Stimulated activated CD4-positive, alpha-beta T cell treated with anti-CD3 and anti-CD28 coated beads, Interleukin-15, amount 100 ng/mL, for 1 hour (primary cell): ENCODE measurements around the gene USH1G.
"Not testable (repeated sequence)": the region's sequence is repeated elsewhere in the genome, so short reads cannot be mapped to it uniquely, and the experiment has no call there.

Source experiments
- DNase-seq, 2 donors: peaks; one replicate each; pipeline ENCODE4 v3.0.0-alpha.2; 2020; ENCODE audit warnings: low read depth in 1 of 2, low spot score in 1 of 2

USH1G gene

DNA sequence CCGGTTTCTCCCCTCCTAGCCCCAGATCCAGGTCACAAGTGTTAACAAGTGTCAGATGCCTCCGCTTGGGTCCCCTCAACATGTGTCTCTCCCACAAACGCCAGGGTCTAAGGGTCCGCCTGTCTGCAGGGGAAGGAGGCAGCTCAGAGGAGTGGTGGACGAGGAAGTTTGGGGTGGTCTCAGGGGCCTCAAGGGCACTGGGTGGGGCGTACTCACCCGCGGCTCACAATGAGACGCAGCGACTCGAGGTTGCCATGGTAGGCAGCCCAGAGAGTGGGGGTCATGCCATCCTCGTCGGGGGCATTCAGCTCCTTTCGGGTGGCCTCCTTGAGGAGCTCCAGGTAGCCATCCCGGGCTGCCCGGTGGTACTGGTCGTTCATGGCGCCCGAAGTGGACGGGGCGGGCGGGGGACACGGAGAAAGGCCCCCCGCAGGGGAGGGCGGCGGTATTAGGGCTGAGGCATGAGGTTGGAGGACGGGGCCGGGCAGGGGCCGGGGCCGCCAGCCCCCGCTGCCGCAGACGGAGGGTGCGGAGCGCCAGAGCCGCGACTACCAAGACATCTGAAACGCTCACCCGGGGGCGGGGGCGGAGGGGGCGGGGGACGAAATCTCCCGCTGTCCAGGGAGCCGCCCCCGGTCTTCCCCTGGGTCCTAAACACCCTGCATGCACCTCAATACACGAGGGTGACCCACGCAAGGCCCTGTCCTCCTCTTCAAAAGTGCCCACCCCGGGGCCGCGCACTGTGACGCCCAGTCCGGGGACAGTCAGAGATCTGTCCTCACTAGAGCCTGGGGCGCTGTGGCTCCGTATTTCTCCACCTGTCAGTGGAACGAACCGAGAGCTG is at the start of gene USH1G:
USH1G (minus strand) TSS at position 562 of the 844 bp plus-strand sequence; CDS start at position 380, 182 bp downstream.
- DNase-seq, result no peak

DNA sequence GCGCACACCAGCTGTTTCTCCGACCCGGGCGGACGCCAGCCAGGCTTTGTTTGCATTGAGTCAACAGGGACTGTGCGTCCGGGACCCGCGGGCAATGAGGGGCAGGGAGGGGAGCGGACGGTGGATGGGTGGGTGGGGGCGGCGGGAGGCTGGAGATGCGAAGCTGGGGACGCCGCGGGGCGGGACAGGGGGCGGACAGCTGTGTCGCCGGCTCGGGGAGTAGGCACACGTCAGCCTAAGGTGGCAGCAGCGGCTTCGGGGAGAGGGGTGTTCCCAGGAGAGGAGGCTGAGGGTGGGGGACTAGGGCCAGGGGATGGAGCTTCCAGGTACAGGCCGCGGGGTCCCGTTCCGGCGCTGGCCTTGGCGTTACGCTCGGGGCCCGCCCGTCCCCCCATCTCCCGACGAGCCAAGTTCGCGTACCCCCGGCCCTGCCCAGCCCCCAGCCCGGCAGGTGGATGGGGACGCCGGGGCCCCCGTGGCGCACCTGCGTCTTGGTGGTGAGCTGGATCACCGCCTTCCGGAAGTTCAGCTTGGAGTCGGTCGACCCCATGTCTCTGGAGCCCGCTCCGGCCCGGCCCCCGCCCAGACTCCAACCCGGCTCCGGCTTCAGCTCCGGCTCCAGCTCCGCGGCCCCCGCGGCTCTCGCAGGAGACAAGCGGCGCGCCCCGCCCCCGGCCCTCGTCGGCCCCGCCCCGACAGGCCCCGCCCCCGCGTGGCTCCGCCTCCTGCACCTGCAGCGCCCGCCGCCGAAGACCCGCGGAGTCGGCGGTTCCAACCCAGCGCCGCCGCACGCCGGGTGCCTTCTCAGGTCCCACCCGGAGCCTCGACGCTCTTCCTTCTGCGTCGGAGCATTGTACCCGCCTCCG is 49.3 kb upstream of the USH1G start, which contains the start of gene HID1:
HID1 (minus strand) TSS at position 653 of the 866 bp plus-strand sequence; CDS start at position 550, 103 bp downstream.
- peak; percentile 70 to 79 for DNase-seq

DNA sequence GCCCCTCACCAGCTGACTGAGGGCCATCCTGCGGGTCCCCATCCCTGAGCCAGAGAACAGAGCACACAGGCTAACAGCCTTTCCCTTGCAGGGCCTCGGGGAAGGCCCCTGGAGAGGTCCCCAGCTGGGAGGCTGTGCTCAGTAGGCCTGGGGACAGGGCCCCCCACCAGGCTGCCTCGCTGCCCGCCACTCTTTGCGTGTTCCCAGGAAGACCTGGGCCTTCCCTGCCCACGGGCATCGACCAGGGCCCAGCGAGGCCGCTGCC is 48.7 kb upstream of the USH1G start:
- DNase-seq, result no peak

DNA sequence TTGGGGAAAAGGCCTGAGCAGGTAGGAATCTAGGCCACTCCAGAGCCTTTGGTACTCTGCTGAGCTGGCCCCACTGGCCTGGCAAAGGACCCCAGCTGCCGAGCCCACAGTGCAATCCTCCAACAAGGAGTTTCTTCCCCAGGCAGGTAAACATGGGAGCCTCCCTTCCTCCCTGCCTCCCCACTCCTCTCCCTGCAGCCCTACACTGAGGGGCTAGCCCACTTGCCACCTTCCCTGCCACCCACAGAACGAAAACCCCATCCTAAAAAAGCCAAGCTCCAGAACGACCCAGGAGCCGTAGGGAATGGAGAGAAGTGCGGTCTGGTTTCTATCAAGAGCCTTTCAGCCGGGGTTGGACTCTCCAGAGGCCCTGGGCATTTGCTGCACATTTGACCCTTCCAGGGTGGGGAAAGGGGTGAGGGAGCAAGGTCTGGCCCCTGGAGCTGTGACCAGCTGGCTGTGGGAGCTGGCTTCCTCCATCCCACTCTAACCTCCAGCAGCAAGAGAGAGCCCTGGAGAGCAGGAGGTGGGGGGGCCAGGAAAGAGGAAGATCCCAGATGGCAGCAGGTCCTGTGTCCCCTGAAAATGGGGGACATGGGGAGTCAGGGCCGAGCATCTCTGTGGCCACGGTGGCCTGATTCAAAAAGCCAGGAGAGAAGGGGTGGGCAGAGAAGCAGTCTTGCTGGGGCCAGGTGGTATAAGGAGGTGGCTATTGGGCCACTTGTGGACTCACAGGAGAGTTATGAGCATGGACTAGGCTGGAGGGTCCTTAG is 48.2 kb upstream of the USH1G start:
- DNase-seq, result no peak

DNA sequence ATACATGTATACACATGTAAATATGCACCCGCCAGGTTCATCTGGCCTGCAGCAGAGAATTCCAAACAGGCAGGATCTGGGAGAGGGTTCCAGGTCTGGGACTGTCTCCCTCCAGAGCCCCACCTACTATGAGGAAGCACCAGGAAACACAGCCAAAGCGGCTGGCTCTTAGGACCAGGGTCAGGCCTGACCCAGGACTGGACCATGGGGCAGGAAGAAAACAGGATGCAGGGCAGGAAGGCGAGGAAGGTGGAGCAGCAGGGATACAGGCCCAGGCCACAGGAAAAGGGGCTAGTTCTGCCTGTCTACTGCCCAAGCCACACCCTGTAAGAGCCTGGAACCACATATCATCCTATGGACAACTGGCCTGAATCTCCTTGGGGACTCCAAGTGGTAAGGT is 47.3 kb upstream of the USH1G start:
- no peak for DNase-seq

DNA sequence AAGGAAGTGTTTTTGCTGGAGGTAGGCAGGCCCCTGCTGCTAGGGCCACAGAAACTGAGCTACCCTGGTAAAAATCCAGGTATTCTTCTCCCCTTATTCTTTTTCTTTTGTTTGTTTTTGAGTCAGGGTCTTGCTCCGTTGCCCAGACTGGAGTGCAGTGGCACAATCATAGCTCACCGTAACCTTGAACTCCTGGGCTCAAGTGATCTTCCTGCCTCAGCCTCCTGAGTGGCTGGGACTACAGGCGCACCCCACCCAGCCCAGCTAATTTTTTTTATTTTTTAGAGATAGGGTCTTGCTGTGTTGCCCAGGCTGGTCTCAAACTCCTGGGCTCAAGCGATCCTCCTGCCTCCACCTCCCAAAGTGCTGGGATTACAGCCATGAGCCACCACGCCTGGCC is 46.4 kb upstream of the USH1G start:
- not testable (repeated sequence) for DNase-seq

DNA sequence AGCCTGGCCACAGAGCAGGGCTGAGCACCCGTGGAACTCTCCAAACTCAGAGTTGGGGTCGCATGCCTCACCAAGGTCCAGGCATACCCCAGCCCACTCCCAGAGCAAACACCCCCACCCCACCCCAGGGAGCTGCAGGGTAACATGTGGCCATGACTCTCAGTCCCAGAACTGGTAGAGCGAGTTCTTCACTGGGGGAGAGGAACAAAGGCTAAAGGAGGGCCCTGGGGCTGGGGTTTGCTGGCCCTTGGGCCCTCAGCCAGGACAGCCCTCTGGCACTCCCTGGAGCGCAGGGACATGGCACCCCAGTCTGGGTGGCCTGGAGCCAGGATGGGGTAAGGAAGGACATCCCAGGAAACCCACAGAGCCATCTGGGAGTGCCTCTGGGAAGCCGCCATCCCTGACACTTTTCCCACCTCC is 45.3 kb upstream of the USH1G start:
- no peak for DNase-seq

DNA sequence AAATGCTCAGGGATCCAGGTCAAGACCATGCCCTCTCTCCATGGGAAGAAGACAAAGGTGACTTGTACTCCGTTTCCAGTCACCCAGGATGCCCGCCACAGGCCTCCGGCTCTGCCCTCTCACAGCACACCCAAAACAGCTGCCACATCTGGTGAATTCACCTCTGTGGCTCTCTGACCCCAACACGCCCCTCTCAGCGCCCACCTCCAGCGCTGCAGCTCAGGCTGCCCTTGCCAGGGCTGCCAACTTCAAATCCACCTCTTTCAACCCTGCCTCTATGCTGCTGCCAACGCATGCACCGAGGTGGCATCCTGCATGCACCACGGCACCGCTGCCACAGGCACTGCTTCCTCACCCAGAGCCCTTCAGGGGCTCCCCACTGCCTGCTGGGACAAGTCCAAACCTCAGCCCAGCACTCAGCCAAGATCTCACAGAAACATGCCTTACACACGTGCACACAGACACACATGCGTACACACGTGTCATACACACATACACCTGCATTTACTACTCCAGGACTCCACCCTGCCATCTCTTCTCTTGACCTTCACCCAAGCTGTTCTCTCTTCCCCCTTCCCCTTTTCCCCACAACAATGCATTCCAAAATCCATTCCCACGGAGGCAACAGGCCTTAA is 42.0 kb upstream of the USH1G start:
- no peak for DNase-seq

DNA sequence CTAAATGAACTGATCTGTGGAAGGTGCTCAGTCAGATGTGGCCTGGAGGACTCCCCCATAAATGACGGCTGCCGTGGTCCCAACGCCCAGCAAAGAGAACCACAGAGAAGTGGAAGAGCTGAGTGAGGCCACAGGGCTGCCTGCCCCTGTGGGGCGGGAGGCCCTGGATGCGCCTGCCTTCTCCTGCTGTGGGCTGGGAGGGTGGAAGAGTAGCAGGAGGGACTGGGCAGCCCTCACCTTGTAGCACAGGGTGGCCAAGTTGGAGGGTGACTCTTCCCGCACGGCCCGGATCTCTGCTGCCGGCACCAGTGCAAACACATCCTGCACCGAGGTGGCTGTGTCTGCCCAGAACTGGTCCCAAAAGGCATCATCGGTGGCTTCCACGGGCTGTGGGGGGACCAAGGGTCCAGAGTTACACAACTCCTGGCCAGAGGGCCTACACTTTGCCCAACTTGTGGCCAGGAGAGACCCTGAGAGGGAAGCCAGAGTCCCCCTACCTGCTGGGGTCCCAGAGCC is 41.2 kb upstream of the USH1G start:
- no peak for DNase-seq

DNA sequence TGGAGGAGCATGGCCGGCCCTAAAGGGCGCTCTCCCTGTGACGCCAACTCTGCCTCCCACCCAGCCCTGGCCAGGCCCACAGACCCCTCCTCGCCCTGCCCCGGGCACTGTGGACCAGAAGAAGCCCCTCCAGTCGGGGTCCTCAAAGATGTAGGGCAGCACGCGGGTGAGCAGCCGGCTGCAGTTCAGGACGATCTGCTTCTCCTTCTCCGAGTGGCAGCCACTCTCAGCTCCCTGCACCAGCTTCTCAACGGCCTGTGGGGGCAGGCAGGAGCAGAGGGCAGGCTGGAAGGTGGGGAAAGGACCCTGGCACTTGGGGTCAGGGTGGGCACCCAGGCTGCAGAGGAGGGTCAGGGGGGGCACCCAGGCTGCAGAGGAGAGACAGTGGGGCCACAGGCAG is 40.6 kb upstream of the USH1G start:
- no peak for DNase-seq

DNA sequence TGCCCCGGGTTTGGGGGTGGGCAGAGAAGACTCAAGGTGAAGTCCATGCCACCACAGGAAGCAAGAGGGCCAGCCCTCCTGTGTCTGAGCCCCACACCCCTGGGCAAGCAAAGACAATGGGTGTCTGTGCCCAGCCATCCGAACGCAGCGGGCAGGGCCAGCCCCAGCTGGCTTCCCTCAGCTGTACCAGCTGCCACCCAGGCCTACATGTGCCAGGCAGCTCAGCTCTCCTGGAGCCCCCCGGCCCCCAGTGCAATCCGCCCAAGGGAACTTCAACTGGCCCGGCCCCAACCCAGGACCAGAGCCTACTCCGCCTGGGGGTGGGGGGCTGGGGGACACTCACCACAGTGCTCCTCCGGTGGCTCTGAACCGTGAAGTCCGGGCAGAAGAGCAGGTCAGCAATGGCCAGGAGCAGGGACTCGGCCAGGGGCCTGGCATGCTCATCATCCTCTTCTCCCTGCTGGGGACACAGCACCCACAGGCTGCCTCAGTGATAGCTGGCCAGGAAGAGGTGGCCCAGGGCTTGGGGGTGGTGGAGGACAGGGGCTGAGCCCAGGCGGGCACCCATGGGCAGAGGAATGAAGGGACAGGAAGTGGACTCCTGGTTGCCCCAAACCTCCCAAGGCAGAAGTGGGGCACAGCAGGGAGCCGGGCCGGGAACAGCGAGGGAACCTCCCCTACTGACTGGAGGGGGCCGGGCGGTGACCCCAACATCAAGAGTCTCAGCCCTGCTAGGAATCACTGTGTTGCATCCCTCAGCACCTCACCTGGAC is 39.8 kb upstream of the USH1G start:
- no peak for DNase-seq

DNA sequence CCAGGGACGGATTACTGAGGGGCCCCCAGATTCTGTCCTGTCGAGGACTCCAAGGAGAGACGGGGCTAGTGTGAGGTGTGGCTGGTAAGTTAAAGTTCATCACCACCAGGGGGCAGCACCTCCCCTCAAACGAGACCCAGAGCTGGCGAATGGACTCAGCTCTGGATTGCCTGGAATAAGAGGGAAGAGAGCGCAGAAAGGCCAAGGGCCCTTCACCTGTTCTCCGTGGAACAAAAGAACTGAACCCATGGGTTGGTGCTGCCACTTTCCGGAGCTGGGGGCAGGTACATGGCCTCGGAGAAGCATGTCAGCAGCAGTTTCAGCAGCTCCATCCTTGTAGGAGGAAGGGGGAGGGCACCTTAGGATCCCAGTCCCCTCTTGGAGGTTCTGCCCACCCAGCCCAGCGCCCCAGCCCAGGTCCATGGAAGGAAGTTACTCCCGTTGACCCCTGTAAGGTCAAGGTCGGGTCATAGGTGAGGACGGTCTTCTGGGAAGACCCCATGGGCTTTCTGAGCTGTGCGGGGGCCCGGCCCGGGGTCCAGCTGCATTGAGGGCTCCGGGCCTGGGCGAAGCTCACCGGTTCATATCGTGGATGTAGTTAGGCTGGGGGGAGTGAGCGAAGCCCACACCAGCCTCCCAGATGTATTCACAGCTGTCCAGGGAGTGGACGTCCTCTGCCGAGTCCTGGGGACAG is 38.7 kb upstream of the USH1G start:
- peak; percentile 69 to 70 for DNase-seq

DNA sequence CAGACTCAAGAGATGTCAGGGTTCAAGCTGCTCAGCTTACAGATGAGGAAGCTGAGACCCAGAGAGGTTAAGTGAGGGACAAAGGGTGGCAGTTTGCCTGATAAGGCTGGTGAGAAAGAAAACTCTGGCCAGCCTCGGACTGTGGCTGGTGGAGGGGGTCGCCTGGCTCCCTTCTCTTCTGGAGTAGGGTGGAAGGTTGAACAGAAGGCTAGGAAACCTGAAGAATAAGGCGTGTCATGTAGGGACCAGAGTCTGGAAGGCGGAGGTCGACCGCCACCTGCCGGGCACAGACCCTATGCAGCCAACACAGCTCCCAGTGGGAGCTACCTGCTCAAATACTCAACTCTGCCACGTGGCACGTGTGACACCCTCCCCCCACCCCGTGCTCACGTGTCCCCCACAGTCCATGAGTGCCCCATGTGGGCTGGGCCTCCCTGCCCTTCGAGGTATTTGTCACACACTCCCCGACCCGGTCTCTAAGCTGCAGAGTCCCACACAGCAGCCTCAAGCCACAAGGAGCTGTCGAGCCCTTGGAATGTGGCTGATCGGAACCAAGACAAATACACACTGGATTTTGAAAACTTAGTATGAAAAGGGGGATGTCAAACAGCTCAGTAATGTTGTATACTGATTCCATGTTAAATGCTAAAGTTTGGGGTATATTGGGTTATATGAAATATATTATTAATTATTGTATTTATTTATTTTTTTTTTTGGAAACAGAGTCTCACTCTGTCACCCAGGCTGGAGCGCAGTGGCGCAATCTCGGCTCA is 37.7 kb upstream of the USH1G start:
- peak in 1 of 2 donors; percentile 33 for DNase-seq

DNA sequence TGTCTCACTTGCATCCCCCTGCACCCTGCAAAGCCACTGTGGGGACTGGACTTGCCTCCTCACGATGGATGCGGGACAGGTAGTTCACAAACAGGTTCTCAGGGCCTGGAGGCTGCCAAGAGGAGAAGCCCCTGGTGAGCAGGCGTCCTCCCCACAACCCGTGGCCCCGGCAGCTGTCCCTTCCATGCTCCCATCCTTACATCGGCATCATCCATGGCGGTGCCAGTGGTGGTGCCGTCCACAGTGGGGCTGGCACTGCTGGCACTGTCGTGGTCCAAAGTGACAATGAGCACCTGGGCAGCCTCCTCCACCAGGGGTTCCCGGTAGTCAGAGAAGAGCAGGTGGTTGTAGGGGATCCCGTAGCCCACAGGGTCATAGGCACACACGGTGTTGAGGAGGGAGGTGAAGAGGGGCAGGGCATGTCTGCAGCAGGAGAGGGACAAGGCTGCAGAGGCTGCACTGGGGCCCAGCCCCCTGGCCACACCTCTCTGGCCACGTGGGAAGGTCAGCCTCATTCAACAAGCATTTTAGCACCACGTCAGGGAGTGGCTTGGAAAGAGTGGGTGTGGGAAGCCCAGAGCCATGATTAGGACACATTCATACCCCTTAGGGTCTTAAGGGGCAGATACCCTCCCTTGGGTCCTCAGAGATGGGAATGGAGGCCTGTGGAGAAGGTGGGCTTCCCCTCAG is 36.9 kb upstream of the USH1G start:
- DNase-seq, result no peak

DNA sequence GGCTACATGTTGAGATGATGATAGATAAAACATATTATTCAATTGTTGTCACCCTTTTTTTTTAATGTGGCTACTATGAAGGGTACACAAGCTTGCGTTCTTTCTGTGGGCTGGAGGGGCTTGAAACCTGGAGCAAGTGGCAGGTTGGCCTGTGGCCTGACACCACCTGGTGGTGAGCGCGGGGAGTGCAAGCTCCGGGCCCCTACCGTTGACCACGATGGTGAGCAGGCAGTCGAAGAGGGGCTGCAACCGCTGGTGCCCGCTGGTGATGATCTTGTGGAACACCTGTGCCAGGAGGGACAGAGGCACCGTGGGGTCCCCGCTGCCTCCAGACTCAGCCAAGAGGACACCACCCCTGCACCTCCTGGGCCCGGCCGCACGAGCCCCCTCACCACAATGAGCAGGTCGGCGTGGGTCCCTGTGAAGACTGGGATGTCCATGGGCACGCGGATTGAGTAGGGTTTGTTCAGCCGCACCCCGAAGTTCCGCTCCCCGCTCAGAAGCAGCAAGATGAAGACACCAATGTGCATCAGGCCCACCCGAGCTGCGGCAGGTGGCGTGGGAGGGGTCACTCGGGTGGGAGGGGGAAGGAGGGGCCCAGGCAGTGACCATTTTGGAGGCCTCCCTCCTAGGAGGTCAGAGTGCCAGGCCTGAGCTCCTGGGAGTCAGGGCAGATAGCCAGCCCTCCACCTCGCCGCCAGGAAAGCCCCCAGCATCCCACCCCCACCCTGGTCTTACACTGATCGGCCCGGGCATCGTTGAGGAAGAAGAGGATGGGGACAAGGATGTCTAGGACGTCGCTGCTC is 35.1 kb upstream of the USH1G start:
- DNase-seq, result peak; percentile 58 to 75

DNA sequence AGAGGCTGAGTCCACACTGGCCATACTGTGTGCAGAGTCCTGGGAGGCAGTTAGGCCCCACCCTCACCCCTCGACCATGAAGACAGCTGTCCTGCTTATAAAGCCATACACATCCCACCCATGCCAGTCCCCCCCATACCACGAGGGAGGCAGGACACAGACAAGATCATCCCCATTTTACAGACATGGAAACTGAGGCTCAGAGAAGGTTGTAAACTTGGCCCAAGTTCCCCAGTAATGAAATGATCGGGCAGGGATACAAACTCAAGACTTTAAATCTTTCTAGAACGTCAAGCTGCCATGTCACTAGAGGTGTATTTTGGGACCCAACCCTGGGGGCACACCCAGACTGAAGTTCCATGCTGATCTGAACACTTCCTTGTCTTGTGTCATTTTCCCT is 33.0 kb upstream of the USH1G start:
- no peak for DNase-seq
